HepG2 (cell line): ENCODE measurements around the gene OR6B2. TPM values are rescaled to one million over a fixed set of nuclear protein-coding genes. Genes with fewer than 3 reads are reported as not detected.

Source experiments
- ATAC-seq: fragments of 200-7000 bp; cut with Tn5 transposase; 3 replicates; pipeline ENCODE4 v1.9.1; 2020; ENCODE audit warnings: mild to moderate bottlenecking, moderate library complexity
- BruUV-seq: library from RNA; stranded (reverse); fragments of 400-500 nt; replicated peaks from 2 replicates; lab custom pipeline; 2021; lab: Mats Ljungman, UMichigan
- CTCF ChIA-PET: fragments of 300-600 bp; formaldehyde crosslinking; extraction: SDS; loops from one replicate; lab custom pipeline; 2021; ENCODE audit warnings: low total read pairs, inconsistent platforms, low intra/inter-chr PET ratio; lab: Yijun Ruan, JAX
- POLR2A ChIA-PET: fragments of 350-600 bp; sonication (Branson Sonifier 250); formaldehyde crosslinking; loops from one replicate; lab custom pipeline; 2020; ENCODE audit warnings: antibody characterized with exemption, inconsistent platforms; lab: Yijun Ruan, JAX
- DNase-seq: peaks from one replicate; pipeline ENCODE4 v3.0.0-alpha.2; 2015; ENCODE audit warnings: low spot score
- FAIRE-seq: peaks from 3 replicates; lab custom pipeline; 2011; peaks lifted over from hg19 to GRCh38; lab: Jason Lieb, UNC
- H2AFZ ChIP-seq: one replicate; pipeline ENCODE4 v1.6.1; 2011; ENCODE audit warnings: low read length, inconsistent platforms
- H3K27ac ChIP-seq: fragments of 300-600 bp; 3 replicates; pipeline ENCODE4 v1.8.0; 2011; ENCODE audit warnings: mixed run types, mild to moderate bottlenecking, mixed read lengths, low read length, inconsistent platforms; ENCODE audit not compliant: insufficient read depth; ENCODE audit errors: extremely low read length
- H3K27me3 ChIP-seq, 2 experiments: fragments of 200-600 bp in 1 of 2; 2 replicates in 1 of 2; 3 replicates in 1 of 2; pipeline versions ENCODE4 v1.6.0 to v1.8.0; 2011; ENCODE audit warnings: low read length in 2 of 2, mild to moderate bottlenecking in 2 of 2, moderate library complexity in 2 of 2, inconsistent platforms in 1 of 2; ENCODE audit not compliant: insufficient read depth in 2 of 2, control insufficient read depth in 1 of 2
- H3K36me3 ChIP-seq, 2 experiments: fragments of 200-600 bp in 1 of 2; replicated peaks in 1 of 2; 2 replicates in 1 of 2; 3 replicates in 1 of 2; pipeline versions ENCODE4 v1.5.1 to v1.8.0; 2011; ENCODE audit warnings: low read length in 2 of 2, inconsistent platforms in 1 of 2; ENCODE audit not compliant: insufficient read depth in 2 of 2, control insufficient read depth in 1 of 2
- H3K4me1 ChIP-seq: 2 replicates; pipeline ENCODE4 v1.5.1; 2012; ENCODE audit warnings: low read length, inconsistent platforms; ENCODE audit not compliant: insufficient read depth
- H3K4me2 ChIP-seq: 2 replicates; pipeline ENCODE4 v1.6.0; 2011; ENCODE audit warnings: low read depth, low read length, inconsistent platforms
- H3K4me3 ChIP-seq, 3 experiments: fragments of 200-600 bp in 1 of 3; sonication (generic), shearing (Covaris generic) in 1 of 3; replicated peaks in 1 of 3; 2 replicates each; pipeline ENCODE4 v1.5.1; 2011 to 2016; ENCODE audit warnings: low read length in 3 of 3, inconsistent platforms in 2 of 3, low read depth in 2 of 3, mild to moderate bottlenecking in 2 of 3, control low read depth in 1 of 3, mixed read lengths in 1 of 3; ENCODE audit not compliant: insufficient read depth in 1 of 3
- H3K79me2 ChIP-seq: one replicate; pipeline ENCODE4 v1.6.1; 2011; ENCODE audit warnings: low read length, inconsistent platforms; ENCODE audit not compliant: insufficient read depth
- H3K9ac ChIP-seq: 2 replicates; pipeline ENCODE4 v1.6.0; 2011; ENCODE audit warnings: mild to moderate bottlenecking, low read depth, low read length, inconsistent platforms; ENCODE audit not compliant: insufficient read depth
- H3K9me3 ChIP-seq: 2 replicates; pipeline ENCODE4 v1.5.1; 2012; ENCODE audit warnings: mild to moderate bottlenecking, low read length
- H4K20me1 ChIP-seq: 2 replicates; pipeline ENCODE4 v1.6.0; 2011; ENCODE audit warnings: inconsistent platforms, mild to moderate bottlenecking, low read length, moderate library complexity; ENCODE audit not compliant: insufficient read depth
- NR1H2 ChIP-seq: sonication (generic); formaldehyde crosslinking; IDR thresholded peaks from 2 replicates; pipeline ENCODE4 v1.8.1; 2022; ENCODE audit warnings: low read depth, missing genetic modification reagents, borderline replicate concordance
- STAG1 ChIP-seq: sonication (generic); formaldehyde crosslinking; IDR thresholded peaks from 2 replicates; pipeline ENCODE4 v1.4.0; 2020; ENCODE audit warnings: missing genetic modification reagents
- TBX2 ChIP-seq: sonication (generic); formaldehyde crosslinking; IDR thresholded peaks from 2 replicates; pipeline ENCODE4 v1.5.0; 2020; ENCODE audit warnings: missing genetic modification reagents, mild to moderate bottlenecking, borderline replicate concordance
- ZFP82 ChIP-seq: sonication (generic); formaldehyde crosslinking; IDR thresholded peaks from 2 replicates; pipeline ENCODE4 v1.5.1; 2020; ENCODE audit warnings: mild to moderate bottlenecking, missing genetic modification reagents, borderline replicate concordance
- ZNF337 ChIP-seq: sonication (generic); formaldehyde crosslinking; IDR thresholded peaks from 2 replicates; pipeline ENCODE4 v1.5.1; 2020; ENCODE audit warnings: missing genetic modification reagents, low read depth, mild to moderate bottlenecking, borderline replicate concordance
- WGBS: methylation state at CpG from one replicate; pipeline ENCODE4 v1.1.6; 2017; ENCODE audit warnings: low lambda C conversion rate; 5-methylcytosine and 5-hydroxymethylcytosine counted together
- in situ Hi-C: cut with HindIII; loops from 2 replicates; pipeline ENCODE4 v1.10.0; 2017; ENCODE audit warnings: low pct_unique_long_range_greater_than_20kb; ENCODE audit not compliant: extremely low pct_ligation_motif_present
- intact Hi-C: fragments of 100-400 bp; cut with micrococcal nuclease; formaldehyde crosslinking; loops from one replicate; pipeline ENCODE4 v1.10.0; 2022; ENCODE audit not compliant: unreplicated experiment
- polyA plus RNA-seq, 8 experiments: library from polyadenylated mRNA; depleted of rRNA in 3 of 8; stranded (reverse) in 7 of 8; unstranded in 1 of 8; fragments of >200 nt; fragmentation: Illumina TruSeq in 4 of 8; extraction: Trizol in 4 of 8; gene quantifications; 2 replicates each; pipeline versions ENCODE4 v1.2.1 to v1.2.3, GENCODE V29; 2011 to 2016; ENCODE audit warnings: low read depth in 4 of 8, missing spikeins in 1 of 8, mixed read lengths in 1 of 8; ENCODE audit not compliant: insufficient read depth in 1 of 8
- total RNA-seq, 5 experiments: library from RNA; depleted of rRNA; stranded (reverse); fragments of >200 nt; fragmentation: Illumina TruSeq; extraction: Trizol; gene quantifications; 2 replicates each; pipeline ENCODE4 v1.2.3, GENCODE V29; 2016; ENCODE audit warnings: low read depth in 1 of 5
- TF ChIP-seq, protein P1 (sequence below): sonication (generic); formaldehyde crosslinking; IDR thresholded peaks from 2 replicates; pipeline ENCODE4 v1.4.0; 2020; ENCODE audit warnings: mild to moderate bottlenecking, missing genetic modification reagents

The OR6B2 gene
- total and polyA plus RNA-seq, 2 of the 13 experiments (the other 11 are each of a cell fraction or from before 2014, with no cell fraction given), result not detected

DNA sequence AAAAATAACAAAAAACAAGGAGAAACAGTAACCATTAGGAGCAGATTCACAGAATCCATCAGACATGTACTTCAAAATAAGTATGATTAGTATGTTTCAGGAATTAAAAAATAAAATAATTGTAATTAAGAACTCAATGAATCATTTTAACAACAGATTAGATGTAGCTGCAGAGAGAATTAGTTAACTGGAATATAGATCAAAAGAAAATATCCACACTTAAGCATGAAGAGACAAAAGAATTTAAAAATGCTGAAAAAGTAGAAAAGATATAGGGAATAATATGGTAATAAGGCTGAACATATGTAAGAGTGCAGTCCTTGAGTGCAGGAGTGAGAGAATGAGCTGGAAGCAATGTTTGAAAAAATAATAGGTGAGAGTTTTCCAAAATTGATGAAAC is 47.2 kb upstream of the OR6B2 start:
- no peak for ATAC-seq
- no peaks in the 10 kb centered on the region for H3K36me3 ChIP-seq
- in situ Hi-C loops (no loop called here), intact Hi-C loops (no loop called here)
- no TSS peak for BruUV-seq
- POLR2A ChIA-PET, result no interaction called here
- H3K79me2 ChIP-seq, result no peaks in the 10 kb centered on the region
- H3K4me1 ChIP-seq, result no peaks in the 10 kb centered on the region
- H3K9me3 ChIP-seq, result peaks cover 17% of the 10 kb centered on the region
- CTCF ChIA-PET, result no interaction called here
- TF ChIP-seq TBX2, result no peak
- TF ChIP-seq ZFP82, result peak; percentile 81; the same call in 1 of the 2 replicates
- H3K9ac ChIP-seq, result no peak overlapping the region
- H4K20me1 ChIP-seq, result no peaks in the 10 kb centered on the region
- H3K4me3 ChIP-seq, result no peak overlapping the region
- H3K27me3 ChIP-seq, result peaks cover 0 to 12% of the 10 kb centered on the region in 2 experiments; a peak in 2 of 5 replicates
- no peak overlapping the region for H2AFZ ChIP-seq
- H3K4me2 ChIP-seq, result no peak overlapping the region
- H3K27ac ChIP-seq, result no peak overlapping the region
- DNase-seq, result no peak
- FAIRE-seq, result no peak

DNA sequence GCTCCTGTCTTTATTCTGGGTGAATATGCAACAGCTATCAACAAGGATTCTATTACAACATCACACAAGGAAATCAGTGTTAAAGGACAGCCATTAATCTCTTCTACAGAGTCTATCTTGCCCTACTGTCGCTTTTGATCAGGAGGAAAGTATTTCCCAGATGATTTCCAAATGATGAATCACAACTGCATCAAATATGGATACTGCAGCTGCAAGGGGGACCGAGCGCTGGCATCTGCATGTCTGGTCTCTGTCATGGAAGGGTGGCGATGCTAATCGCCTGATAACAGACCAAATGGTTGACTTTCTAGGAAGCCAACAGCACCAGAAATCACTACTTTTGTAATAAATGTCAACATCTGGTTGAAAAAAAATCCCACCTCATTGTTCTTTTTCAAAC is 44.3 kb upstream of the OR6B2 start:
- ChIA-PET CTCF (no interaction called here), POLR2A (no interaction called here)
- Histone ChIP-seq H3K4me1 (no peaks in the 10 kb centered on the region), H3K4me3 (no peak overlapping the region), H3K9me3 (peaks cover 17% of the 10 kb centered on the region), H3K4me2 (no peak overlapping the region), H3K79me2 (no peaks in the 10 kb centered on the region), H3K36me3 (no peaks in the 10 kb centered on the region), H3K27ac (no peak overlapping the region), H3K27me3 (peaks cover 0 to 13% of the 10 kb centered on the region in 2 experiments; a peak in 2 of 5 replicates), H4K20me1 (no peaks in the 10 kb centered on the region), H3K9ac (no peak overlapping the region), H2AFZ (no peak overlapping the region)
- BruUV-seq, result no TSS peak
- intact Hi-C loops (no loop called here), in situ Hi-C loops (no loop called here)
- TF ChIP-seq STAG1 (no peak), NR1H2 (CRISPR knock-in tag) (no peak), ZNF337 (CRISPR knock-in tag) (no peak)
- TF ChIP-seq, protein P1, sequence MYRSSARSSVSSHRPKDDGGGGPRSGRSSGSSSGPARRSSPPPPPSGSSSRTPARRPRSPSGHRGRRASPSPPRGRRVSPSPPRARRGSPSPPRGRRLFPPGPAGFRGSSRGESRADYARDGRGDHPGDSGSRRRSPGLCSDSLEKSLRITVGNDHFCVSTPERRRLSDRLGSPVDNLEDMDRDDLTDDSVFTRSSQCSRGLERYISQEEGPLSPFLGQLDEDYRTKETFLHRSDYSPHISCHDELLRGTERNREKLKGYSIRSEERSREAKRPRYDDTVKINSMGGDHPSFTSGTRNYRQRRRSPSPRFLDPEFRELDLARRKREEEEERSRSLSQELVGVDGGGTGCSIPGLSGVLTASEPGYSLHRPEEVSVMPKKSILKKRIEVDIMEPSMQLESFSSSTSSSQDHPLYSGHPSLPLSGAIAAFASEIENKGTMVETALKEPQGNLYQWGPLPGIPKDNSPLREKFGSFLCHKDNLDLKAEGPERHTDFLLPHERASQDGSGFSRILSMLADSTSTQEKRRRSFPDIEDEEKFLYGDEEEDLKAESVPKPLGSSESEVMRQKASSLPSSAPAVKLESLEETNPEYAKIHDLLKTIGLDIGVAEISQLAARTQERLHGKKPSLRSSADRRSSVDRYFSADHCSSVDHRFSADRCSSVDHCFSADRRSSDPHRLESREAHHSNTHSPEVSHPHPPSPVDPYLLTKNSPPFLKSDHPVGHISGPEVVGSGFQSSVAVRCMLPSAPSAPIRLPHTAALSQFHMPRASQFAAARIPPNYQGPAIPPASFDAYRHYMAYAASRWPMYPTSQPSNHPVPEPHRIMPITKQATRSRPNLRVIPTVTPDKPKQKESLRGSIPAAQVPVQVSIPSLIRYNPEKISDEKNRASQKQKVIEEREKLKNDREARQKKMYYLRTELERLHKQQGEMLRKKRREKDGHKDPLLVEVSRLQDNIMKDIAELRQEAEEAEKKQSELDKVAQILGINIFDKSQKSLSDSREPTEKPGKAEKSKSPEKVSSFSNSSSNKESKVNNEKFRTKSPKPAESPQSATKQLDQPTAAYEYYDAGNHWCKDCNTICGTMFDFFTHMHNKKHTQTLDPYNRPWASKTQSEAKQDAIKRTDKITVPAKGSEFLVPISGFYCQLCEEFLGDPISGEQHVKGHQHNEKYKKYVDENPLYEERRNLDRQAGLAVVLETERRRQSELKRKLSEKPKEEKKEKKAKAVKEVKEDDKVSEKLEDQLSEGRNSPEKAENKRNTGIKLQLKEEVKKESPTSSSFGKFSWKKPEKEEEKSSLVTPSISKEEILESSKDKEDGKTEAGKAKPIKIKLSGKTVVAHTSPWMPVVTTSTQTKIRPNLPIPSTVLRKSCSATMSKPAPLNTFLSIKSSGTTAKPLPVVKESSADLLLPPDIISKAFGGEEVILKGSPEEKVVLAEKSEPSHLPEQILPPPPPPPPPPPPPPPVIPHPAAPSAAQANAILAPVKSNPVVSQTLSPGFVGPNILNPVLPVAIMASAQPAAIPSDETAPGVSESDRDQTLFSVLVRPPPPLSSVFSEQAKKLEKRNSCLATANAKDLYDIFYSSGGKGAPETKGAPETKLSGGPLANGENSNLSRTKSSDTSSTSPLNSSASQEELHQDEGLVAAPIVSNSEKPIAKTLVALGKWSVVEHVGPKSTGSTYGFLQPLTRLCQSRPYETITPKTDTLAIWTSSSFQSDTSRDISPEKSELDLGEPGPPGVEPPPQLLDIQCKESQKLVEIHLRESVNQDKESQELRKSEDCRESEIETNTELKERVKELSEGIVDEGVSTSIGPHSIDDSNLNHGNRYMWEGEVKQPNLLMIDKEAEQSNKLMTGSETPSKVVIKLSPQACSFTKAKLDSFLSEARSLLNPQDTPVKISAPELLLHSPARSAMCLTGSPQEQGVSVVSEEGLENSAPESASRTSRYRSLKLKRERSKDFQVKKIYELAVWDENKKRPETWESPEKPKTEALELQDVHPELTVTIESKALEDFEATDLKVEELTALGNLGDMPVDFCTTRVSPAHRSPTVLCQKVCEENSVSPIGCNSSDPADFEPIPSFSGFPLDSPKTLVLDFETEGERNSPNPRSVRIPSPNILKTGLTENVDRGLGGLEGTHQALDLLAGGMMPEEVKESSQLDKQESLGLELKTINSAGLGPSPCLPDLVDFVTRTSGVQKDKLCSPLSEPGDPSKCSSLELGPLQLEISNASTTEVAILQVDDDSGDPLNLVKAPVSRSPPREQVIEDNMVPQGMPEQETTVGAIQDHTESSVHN (CRISPR knock-in tag), result no peak
- DNase-seq, result no peak
- 35% methylated on average over 5 of the region's 5 CpGs for WGBS
- no peak for FAIRE-seq
- ATAC-seq, result no peak
